CD1c-positive myeloid dendritic cell (primary cell): Measurements from ENCODE around the gene SLC7A8.
A peak's percentile ranks its signal among the peaks of the same experiment; 100 is the strongest.
"Not testable (repeated sequence)": the region's sequence is repeated elsewhere in the genome, so short reads cannot be mapped to it uniquely, and the experiment has no call there.

ENCODE experiments used
- DNase-seq: peaks from one replicate; pipeline ENCODE4 v3.0.0-alpha.2; 2016; ENCODE audit errors: extremely low spot score

SLC7A8 gene

DNA sequence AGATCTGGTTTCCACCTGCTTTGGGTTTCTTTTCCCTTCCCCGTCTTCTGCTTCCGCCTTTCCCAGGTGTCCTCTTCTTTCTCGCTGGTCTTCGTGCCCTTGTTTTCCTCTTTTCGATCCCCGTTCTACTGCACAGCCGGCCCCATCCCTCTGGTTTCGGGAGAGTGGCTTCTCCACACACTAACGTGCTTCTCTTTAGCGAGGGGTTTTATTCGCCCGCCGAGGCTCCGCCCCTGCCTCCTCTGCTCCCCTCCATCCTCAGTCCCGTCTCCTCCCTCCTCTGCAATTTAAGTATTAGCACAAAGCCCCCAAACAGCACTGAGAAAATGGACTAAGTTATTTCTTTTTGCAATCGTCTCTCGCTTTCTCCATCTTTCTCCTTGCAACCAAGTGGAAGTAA, at the start of gene SLC7A8:
SLC7A8 (minus strand) TSS at position 182 of the 400 bp plus-strand sequence. CDS start 746 bp downstream, outside the sequence.
- peak; percentile 38 for DNase-seq

GRCh38 chr14:23232241-23232808, 48.9 kb upstream of the SLC7A8 start:
- not testable (repeated sequence) for DNase-seq

DNA sequence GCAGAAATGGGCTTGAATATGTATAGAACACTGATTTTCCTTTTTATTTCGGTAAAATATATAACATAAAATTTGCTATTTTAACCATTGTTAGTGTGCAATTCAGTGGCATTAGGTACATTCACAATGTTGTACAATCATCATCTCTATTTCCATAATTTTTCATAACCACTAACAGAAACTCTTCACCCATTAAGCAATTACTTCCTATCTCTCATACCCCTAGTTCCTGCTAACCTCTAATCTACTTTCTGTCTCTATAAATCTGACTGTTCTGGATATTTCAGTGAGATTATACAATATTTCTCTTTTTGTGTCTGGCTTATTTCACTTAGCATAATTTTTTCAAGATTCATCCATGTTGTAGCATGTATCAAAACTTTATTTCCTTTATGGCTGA, 45.4 kb upstream of the SLC7A8 start:
- DNase-seq, result peak; percentile 21

GRCh38 chr14:23227566-23227965, 44.1 kb upstream of the SLC7A8 start:
- no peak for DNase-seq

- DNase-seq, result not testable (repeated sequence)
These were observed 41.5 kb upstream of the SLC7A8 start for GRCh38 chr14:23224958-23225357.

DNA sequence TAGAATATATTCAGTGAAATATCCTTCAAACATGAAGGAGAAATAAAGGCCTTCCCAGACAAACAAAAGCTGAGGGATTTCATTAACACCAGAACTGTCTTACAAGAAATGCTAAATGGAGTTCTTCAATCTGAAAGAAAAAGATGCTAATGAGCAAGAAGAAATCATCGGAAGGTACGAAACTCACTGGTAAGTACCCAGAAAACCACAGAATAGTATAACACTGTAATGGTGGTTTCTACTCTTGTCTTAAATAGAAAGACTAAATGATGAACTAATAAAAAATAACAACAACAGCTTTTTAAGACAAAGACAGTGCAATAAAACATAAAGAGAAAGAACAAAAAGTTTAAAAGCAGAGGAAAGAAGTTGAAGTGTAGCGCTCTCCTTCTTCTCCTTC, 35.6 kb upstream of the SLC7A8 start:
- no peak for DNase-seq

DNA sequence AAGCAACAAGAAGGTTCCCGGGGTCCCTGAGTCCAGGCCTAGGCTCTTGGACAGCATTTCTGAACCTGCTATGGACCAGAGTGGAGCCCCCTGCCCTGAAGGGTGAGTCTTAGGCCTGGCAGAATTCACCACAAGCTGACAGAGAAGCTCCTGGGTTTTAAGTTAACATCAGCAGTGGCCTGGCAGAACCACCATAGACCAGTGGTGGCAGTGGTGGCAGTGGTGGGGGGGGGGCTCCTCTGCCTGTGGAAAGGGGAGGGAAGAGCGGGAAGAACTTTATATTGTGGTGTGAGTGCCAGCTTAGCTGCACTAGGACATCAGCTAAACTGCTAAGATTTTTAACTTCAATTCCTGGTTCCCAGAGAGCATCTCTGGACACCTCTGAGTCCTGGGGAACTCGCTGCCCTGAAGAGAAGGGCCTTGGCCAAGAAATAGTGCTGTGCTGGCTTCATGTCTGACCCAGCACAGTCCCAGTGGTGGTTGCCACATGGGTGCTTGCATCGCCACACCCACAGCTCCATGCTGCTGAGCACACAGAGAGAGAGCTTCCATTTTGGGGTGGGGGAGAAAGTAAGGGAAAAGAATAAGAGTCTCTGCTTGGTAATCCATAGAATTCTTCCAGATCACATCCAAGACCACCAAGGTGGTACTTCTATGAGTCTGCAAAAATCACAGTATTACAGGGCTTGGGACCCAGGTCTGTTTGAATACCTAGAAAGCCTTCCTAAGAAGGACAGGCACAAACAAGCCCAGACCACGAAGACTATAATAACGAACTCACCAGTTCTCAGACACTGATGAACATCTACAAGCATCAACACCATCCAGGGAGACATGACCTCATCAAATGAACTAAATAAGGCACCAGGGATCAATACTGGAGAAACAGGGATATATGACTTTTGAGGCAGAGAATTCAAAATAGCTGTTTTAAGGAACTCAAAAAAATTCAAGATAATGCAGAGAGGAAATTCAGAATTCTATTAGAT, 33.9 kb upstream of the SLC7A8 start:
- no peak for DNase-seq

GRCh38 chr14:23215421-23215820, 32.0 kb upstream of the SLC7A8 start:
- DNase-seq, result no peak

GRCh38 chr14:23209651-23210423, 26.4 kb upstream of the SLC7A8 start:
- DNase-seq, result no peak

GRCh38 chr14:23208324-23208723, 24.9 kb upstream of the SLC7A8 start:
- DNase-seq, result no peak

DNA sequence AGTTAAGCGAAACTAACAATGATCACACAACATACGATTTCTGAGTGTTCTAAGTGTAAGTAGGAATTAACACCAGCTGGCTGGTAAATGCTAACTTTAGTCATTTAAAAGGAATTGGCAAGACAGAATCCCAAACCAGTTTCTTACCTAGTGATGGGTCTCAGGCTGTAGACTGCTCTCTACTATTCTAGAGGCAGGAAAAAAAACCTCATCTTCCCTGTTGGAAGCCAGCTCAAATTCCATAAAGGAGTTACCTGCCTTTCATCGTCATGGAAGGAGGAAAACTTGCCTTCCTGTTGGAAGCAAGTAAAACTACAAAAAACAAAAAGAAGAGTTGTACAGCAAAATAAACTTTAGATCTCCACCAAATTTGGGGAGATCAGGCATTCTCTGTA, 23.7 kb upstream of the SLC7A8 start:
- no peak for DNase-seq

DNA sequence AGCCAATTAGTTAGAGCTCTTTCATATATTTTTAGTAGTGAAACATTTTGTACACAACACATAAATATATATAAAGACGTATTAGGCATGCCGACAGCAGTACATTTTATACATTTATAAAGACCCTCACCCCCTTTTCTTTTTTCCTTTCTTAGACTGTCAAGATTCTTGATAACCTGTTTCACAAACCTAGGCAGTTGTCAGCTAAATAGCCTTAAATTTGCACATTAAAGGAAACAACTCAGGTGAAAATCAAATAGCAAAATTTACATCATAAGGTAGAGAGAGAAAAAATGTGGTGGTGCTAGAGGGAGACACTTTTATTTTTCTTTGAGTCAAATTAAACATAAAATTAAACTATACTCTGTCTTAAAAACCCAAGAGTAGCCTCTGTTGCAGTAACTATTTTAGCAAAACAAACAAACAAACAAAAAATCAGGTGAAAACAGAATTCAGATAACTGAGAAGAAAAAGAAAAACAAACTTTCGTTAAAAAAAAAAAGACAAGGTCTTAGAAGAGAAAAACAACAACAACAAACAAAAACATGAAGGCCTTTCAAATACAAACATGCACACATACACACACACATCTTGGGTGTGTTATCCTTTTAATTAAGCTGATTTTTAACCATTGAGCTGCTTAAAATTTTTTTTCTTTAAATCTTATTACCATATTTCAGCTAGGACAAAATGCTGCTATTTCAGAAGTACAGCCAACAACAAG, 23.1 kb upstream of the SLC7A8 start:
- no peak for DNase-seq

DNA sequence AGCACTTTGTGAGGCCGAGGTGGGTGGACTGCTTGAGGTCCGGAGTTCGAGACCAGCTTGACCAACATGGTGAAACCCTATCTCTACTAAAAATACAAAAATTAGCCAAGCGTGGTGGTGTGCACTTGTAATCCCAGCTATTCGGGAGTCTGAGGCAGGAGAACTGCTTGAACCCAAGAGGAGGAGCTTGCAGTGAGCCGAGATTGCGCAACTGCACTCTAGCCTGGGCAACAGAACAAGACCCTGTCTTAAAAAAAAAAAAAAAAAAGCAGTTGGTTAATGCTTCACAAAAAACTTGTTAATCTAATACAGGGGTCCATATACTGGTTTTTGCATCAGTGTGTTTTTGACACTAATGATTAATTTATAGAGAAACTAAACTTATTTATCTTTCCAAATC, 18.5 kb upstream of the SLC7A8 start:
- DNase-seq, result no peak

DNA sequence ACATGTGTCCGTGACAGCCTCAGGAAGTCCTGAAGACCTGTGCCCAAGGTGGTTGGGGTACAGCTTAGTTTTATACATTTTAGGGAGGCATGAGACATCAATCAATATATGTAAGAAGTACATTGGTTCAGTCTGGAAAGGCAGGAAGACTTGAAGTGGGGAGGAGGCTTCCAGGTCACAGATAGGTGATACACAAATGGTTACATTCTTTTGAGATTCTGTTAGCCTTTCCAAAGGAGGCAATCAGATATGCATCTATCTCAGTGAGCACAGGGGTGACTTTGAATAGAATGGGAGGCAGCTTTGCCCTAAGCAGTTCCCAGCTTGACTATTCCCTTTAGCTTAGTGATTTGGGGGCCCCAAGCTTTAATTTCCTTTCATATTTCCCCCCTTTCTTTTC, 15.7 kb upstream of the SLC7A8 start:
- DNase-seq, result not testable (repeated sequence)

- not testable (repeated sequence) for DNase-seq
These were observed 13.0 kb upstream of the SLC7A8 start for GRCh38 chr14:23196487-23196886.

- DNase-seq, result no peak
These were observed 12.2 kb upstream of the SLC7A8 start for GRCh38 chr14:23195552-23196101.

DNA sequence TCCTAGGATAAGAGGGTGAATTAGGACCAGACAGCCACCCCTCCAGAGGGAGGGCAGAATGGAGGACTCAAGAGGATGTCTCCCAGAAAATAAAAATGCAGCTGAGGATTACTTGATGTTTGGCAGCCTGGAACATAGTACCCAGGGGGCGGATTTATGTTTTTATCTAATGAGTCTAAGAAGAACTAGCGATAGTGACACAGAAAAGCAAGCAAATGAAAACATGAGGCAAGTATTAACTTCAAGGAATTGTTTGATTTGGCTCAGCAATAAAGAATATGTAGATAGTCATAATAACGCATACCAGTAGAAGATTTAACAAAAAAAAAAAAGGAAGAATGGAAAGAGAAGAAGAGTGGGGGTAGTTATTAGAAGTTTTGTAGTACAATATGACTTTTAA, 10.0 kb upstream of the SLC7A8 start:
- no peak for DNase-seq

- no peak for DNase-seq
These were observed 4.5 kb upstream of the SLC7A8 start for GRCh38 chr14:23187925-23188324.

- DNase-seq, result peak; percentile 79
These were observed 3.6 kb upstream of the SLC7A8 start for GRCh38 chr14:23186913-23187654.

GRCh38 chr14:23185063-23185462, 1.6 kb upstream of the SLC7A8 start:
- DNase-seq, result peak; percentile 52

DNA sequence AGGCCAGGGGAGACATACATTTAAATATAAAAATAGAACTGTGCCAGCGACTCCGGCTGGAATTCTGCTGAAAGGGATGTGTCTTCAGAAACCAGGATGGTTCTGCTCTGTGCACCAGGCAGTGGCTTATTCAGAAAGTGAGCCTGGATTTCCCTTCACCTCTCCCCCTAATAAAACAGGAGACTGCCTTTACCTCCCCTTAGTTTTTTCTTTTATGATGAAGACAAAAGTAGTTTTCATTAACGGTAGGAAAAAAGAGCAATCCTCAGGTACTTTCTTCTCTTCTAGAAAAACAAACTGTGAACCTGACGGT, 346 bp downstream of the SLC7A8 start:
- DNase-seq, result no peak
